A549 (cell line): ENCODE results near the gene PCSK5. TPM values are rescaled to one million over a fixed set of nuclear protein-coding genes. Genes with fewer than 3 reads are reported as not detected.

Experiments
- ATAC-seq, 2 experiments: fragments of 200-7000 bp in 1 of 2; fragments of >200 bp in 1 of 2; cut with Nextera tagmentation in 1 of 2; cut with Tn5 transposase in 1 of 2; 3 replicates each; pipeline versions ENCODE4 v1.8.0 to v1.9.1; 2018 to 2020; ENCODE audit warnings: mild to moderate bottlenecking in 1 of 2, moderate library complexity in 1 of 2
- CTCF ChIA-PET: fragments of 300-600 bp; sonication (Branson Sonifier 250); formaldehyde crosslinking; extraction: SDS; loops from one replicate; lab custom pipeline; 2021; ENCODE audit warnings: antibody characterized with exemption, inconsistent platforms; lab: Yijun Ruan, JAX
- POLR2A ChIA-PET: fragments of 350-600 bp; formaldehyde crosslinking; extraction: SDS; loops from one replicate; lab custom pipeline; 2021; ENCODE audit warnings: antibody characterized with exemption, inconsistent platforms; lab: Yijun Ruan, JAX
- DNase-seq, 2 experiments: peaks; one replicate each; pipeline versions ENCODE4 v3.0.0 to v3.0.0-alpha.2; 2011 to 2016; ENCODE audit warnings: low read depth in 1 of 2, low spot score in 1 of 2
- FAIRE-seq: peaks from 2 replicates; lab custom pipeline; 2011; peaks lifted over from hg19 to GRCh38; lab: Jason Lieb, UNC
- H3K27ac ChIP-seq, 2 experiments: fragments of >200 bp; sonication (Bioruptor Twin); formaldehyde crosslinking; 3 replicates each; pipeline ENCODE4 v1.5.1; 2016 to 2017
- H3K4me1 ChIP-seq: fragments of >200 bp; sonication (Bioruptor Twin); formaldehyde crosslinking; 3 replicates; pipeline ENCODE4 v1.6.1; 2016
- H3K4me2 ChIP-seq: fragments of >200 bp; sonication (Bioruptor Twin); formaldehyde crosslinking; 3 replicates; pipeline ENCODE4 v1.6.1; 2016
- H3K4me3 ChIP-seq: fragments of >200 bp; sonication (Bioruptor Twin); formaldehyde crosslinking; 3 replicates; pipeline ENCODE4 v1.5.1; 2016
- H3K9me3 ChIP-seq: fragments of >200 bp; sonication (Bioruptor Twin); formaldehyde crosslinking; 3 replicates; pipeline ENCODE4 v1.6.1; 2016
- EP300 ChIP-seq, 2 experiments: fragments of >200 bp; sonication (Bioruptor Twin); formaldehyde crosslinking; IDR thresholded peaks; 2 replicates in 1 of 2; 3 replicates in 1 of 2; pipeline ENCODE4 v1.6.1; 2016 to 2017
- FOSB ChIP-seq: fragments of 250-450 bp; sonication (Bioruptor Pico); IDR thresholded peaks from 2 replicates; pipeline ENCODE4 v1.5.0; 2020; ENCODE audit warnings: mild to moderate bottlenecking, moderate library complexity
- FOSL2 ChIP-seq, 2 experiments: fragments of 450-650 bp in 1 of 2; fragments of >200 bp in 1 of 2; sonication (Bioruptor Twin) in 1 of 2; formaldehyde crosslinking; IDR thresholded peaks; 2 replicates each; pipeline versions ENCODE4 v1.5.0 to v1.6.1; 2016 to 2020; ENCODE audit warnings: mild to moderate bottlenecking in 1 of 2, moderate library complexity in 1 of 2
- HES2 ChIP-seq: fragments of >200 bp; sonication (Bioruptor Twin); formaldehyde crosslinking; IDR thresholded peaks from 2 replicates; pipeline ENCODE4 v1.6.1; 2016
- HOXB13 ChIP-seq: fragments of 250-450 bp; sonication (Bioruptor Pico); IDR thresholded peaks from 2 replicates; pipeline ENCODE4 v1.5.0; 2020; ENCODE audit warnings: low read depth, mild to moderate bottlenecking, moderate library complexity
- NR3C1 ChIP-seq: fragments of >200 bp; sonication (Bioruptor Twin); formaldehyde crosslinking; IDR thresholded peaks from 3 replicates; pipeline ENCODE4 v1.6.1; 2017
- REST ChIP-seq: fragments of 200-600 bp; sonication (generic); IDR thresholded peaks from 2 replicates; pipeline ENCODE4 v1.6.1; 2016; ENCODE audit warnings: antibody characterized with exemption, mild to moderate bottlenecking, moderate library complexity
- RFX5 ChIP-seq: fragments of 450-650 bp; IDR thresholded peaks from 2 replicates; pipeline ENCODE4 v1.7.1; 2014; ENCODE audit warnings: antibody characterized with exemption, mild to moderate bottlenecking, moderate library complexity
- SMC3 ChIP-seq: fragments of >200 bp; sonication (Bioruptor Twin); formaldehyde crosslinking; IDR thresholded peaks from 3 replicates; pipeline ENCODE4 v1.6.1; 2018; ENCODE audit warnings: inconsistent platforms
- WGBS: methylation state at CpG from one replicate; pipeline ENCODE4 v1.1.6; 2017; ENCODE audit errors: missing lambda C conversion rate; 5-methylcytosine and 5-hydroxymethylcytosine counted together
- polyA plus RNA-seq, 4 experiments: library from polyadenylated mRNA; depleted of rRNA in 3 of 4; stranded (reverse); fragments of >200 nt; fragmentation: RNase III in 1 of 4; extraction: RNeasy Plus Mini Kit Qiagen cat#74134 plus additional on column Dnase treatment in 1 of 4; gene quantifications; 2 replicates in 3 of 4; 3 replicates in 1 of 4; pipeline ENCODE4 v1.2.3, GENCODE V29; 2011 to 2017
- TF ChIP-seq, protein P1 (sequence below): IDR thresholded peaks from 2 replicates; pipeline ENCODE4 v1.6.1; 2012; ENCODE audit warnings: low read depth, borderline replicate concordance
- TF ChIP-seq, protein P2 (sequence below): fragments of 250-450 bp; sonication (Bioruptor Pico); IDR thresholded peaks from 2 replicates; pipeline ENCODE4 v1.5.0; 2021; ENCODE audit warnings: mild to moderate bottlenecking, moderate library complexity, borderline replicate concordance
- TF ChIP-seq, protein P3 (sequence below): fragments of 250-450 bp; sonication (Bioruptor Pico); IDR thresholded peaks from 2 replicates; pipeline ENCODE4 v1.5.0; 2020; ENCODE audit warnings: low read depth, mild to moderate bottlenecking, moderate library complexity

PCSK5 gene
- polyA plus RNA-seq, 2 of the 4 experiments (the other 2 are of a cell fraction), result 1.3 to 6.7 TPM

- Histone ChIP-seq H3K4me1 (peaks cover 6% of the 10 kb centered on the region; the same call in 1 of the 3 replicates), H3K27ac (no peak overlapping the region), H3K4me3 (no peak overlapping the region), H3K4me2 (no peak overlapping the region), H3K9me3 (no peaks in the 10 kb centered on the region)
- no peak for FAIRE-seq
- TF ChIP-seq HES2 (no peak), FOSB (CRISPR knock-in tag) (no peak)
- TF ChIP-seq, protein P1, sequence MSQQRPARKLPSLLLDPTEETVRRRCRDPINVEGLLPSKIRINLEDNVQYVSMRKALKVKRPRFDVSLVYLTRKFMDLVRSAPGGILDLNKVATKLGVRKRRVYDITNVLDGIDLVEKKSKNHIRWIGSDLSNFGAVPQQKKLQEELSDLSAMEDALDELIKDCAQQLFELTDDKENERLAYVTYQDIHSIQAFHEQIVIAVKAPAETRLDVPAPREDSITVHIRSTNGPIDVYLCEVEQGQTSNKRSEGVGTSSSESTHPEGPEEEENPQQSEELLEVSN, result no peak
- ChIA-PET CTCF (no interaction called here), POLR2A (no interaction called here)
- no peak for DNase-seq
- no peak for ATAC-seq
- 57% methylated on average over 4 of the region's 4 CpGs for WGBS
Observed at GRCh38 chr9:76138360-76138759, 247.9 kb downstream of the PCSK5 start.

DNA sequence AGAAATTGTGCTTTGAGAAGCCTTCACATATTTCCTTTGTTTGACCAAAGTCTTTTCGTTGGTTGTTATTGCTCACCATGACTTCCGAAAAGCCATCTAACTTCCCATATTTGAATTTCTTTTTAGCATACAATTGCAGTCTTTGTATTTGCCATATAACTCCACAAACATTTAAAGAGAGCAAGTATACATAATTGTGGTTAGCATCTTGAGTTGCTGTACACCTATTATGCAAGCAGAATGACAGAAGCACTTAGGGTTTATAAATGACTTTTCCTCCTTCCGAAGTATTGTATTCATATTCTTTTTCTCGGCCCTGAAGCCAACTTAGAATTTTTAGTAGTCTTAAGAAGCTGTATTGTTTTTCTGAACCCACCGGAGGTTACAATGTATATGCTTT is 253.4 kb downstream of the PCSK5 start:
- no peak overlapping the region for H3K4me2 ChIP-seq
- TF ChIP-seq EP300 (IDR thresholded peaks at IDR 0.05) (no peak), REST (no peak), SMC3 (no peak)
- FAIRE-seq, result no peak
- WGBS, result 55% methylated on average over 5 of the region's 5 CpGs
- no peak for DNase-seq
- ChIA-PET CTCF (no interaction called here), POLR2A (no interaction called here)
- ATAC-seq, result no peak
- H3K4me3 ChIP-seq, result no peak overlapping the region
- H3K9me3 ChIP-seq, result no peaks in the 10 kb centered on the region
- no peaks in the 10 kb centered on the region for H3K4me1 ChIP-seq
- no peak overlapping the region for H3K27ac ChIP-seq

DNA sequence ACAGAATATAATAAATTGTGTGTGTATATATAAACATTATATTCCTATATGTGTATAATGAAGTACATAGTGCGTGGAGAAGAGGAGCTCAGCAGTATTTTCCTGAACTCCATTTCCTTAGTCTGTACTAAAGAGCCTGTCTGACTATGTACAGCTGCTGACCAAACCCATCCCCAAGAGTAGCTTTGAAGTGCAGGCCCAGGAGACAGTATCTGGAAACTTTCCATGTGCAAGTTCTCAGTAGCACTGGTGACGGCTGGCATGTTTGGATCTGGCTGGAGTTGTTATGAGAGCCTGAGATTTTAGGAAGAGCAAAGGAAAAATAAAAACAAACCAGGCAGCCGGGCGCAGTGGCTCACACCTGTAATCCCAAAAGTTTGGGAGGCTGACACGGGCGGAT is 259.5 kb downstream of the PCSK5 start:
- no peak overlapping the region for H3K27ac ChIP-seq
- FAIRE-seq (no peak), DNase-seq (no peak), ATAC-seq (no peak)
- TF ChIP-seq FOSL2 (IDR thresholded peaks at IDR 0.05) (no peak), FOSL2 (CRISPR knock-in tag; IDR thresholded peaks at IDR 0.05) (no peak), RFX5 (no peak), HOXB13 (CRISPR knock-in tag) (no peak), HES2 (no peak), NR3C1 (no peak)
- TF ChIP-seq, protein P2, sequence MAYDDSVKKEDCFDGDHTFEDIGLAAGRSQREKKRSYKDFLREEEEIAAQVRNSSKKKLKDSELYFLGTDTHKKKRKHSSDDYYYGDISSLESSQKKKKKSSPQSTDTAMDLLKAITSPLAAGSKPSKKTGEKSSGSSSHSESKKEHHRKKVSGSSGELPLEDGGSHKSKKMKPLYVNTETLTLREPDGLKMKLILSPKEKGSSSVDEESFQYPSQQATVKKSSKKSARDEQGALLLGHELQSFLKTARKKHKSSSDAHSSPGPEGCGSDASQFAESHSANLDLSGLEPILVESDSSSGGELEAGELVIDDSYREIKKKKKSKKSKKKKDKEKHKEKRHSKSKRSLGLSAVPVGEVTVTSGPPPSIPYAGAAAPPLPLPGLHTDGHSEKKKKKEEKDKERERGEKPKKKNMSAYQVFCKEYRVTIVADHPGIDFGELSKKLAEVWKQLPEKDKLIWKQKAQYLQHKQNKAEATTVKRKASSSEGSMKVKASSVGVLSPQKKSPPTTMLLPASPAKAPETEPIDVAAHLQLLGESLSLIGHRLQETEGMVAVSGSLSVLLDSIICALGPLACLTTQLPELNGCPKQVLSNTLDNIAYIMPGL (CRISPR knock-in tag), result no peak
- TF ChIP-seq, protein P3, sequence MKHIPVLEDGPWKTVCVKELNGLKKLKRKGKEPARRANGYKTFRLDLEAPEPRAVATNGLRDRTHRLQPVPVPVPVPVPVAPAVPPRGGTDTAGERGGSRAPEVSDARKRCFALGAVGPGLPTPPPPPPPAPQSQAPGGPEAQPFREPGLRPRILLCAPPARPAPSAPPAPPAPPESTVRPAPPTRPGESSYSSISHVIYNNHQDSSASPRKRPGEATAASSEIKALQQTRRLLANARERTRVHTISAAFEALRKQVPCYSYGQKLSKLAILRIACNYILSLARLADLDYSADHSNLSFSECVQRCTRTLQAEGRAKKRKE (CRISPR knock-in tag), result no peak
- no peaks in the 10 kb centered on the region for H3K9me3 ChIP-seq
- no peaks in the 10 kb centered on the region for H3K4me1 ChIP-seq
- H3K4me2 ChIP-seq, result no peak overlapping the region
- ChIA-PET POLR2A (no interaction called here), CTCF (no interaction called here)
- no peak overlapping the region for H3K4me3 ChIP-seq
- 72% methylated on average over 6 of the region's 6 CpGs for whole genome bisulfite sequencing
